GM19193 (cell line): ENCODE data around the gene ANO1.

Experiments
- POLR2A ChIP-seq: IDR thresholded peaks from 4 replicates; pipeline ENCODE4 v1.6.1; 2011; ENCODE audit not compliant: insufficient read depth, insufficient read length; ENCODE audit errors: extremely low read depth

ANO1 gene

DNA sequence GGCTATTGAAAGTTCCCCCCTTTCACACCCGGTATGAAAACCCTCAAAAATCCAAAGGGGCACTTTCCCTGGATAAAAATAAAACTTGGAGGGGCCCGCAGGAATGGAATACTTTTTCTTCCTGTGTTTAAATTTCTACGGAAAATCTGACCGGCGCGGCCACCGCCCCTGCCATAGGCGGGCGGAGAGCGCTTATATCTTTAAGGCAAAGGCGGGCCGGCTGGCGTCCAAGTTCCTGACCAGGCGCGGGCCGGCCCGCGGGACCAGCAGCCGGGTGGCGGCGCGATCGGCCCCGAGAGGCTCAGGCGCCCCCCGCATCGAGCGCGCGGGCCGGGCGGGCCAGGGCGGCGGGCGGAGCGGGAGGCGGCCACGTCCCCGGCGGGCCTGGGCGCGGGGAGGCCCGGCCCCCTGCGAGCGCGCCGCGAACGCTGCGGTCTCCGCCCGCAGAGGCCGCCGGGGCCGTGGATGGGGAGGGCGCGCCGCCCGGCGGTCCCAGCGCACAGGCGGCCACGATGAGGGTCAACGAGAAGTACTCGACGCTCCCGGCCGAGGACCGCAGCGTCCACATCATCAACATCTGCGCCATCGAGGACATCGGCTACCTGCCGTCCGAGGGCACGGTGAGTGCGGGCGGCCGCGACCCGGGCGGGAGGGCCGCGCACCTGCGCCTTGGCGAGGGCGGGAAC lies at the start of gene ANO1:
Gene ANO1 (plus strand): TSS at position 223 of the 686 bp plus-strand sequence. CDS start 290 bp downstream, at position 513.
- no peak for TF ChIP-seq POLR2A

DNA sequence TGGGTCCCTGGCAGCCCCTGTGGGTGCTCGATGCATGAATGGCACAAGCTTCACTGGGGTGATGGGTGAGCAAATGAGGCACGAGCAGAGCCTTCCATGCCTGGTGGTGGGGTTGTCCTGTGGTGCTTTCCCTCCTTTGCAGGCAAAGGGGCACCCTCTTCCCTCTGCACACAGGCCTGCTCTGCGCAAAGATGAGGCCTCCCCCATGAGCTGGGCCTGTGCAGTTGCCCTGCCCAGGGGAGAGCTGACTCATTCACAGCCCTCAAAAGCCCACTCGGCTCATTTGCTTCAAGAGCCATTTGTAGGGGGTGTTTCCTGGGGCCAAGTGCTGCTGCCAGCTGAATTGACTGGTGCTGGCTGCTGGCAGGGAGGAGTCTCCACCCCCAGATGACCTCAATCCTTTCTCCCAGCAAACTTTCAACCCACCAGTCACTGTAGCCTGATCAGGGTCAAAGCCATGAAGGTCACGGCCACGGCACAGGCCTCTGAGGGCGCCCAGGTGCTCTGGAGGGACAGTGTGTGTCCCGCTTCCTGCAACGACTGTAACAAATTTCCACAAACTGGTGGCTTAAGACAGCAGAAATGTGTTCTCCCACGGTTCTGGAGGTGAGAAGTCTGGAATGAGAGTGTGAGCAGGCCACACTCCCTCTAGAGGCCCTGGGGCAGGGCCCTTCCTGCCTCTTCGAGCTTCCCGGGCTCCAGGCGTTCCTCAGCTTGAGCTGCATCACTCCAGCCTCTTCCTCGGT lies 48.8 kb upstream of the ANO1 start:
- no peak for TF ChIP-seq POLR2A

DNA sequence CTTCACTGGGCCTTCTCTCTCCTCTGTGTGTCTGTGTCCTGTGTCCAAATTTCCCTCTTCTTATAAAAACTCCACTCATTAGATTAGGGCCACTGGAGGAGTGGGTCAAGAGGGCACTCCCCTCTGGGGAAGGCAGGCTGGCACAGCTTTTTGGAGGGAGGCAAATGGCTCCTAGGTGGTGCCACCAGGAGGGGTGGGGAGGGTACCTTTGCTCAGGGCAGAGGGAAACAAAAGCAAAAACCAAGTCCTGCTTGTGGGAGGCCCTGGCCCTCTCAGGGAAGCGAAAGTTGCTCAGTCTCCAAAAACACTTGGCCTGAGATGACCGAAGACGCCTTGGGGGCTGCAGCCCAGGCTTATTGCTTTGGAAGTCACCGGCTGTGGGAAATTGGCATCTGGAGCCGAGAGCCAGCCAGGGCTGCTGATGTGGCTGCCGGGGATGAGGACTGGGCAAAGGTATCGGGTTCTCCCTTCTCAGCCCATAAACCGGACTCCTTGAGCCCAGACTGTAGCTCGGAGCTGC lies 48.2 kb upstream of the ANO1 start:
- TF ChIP-seq POLR2A: no peak

DNA sequence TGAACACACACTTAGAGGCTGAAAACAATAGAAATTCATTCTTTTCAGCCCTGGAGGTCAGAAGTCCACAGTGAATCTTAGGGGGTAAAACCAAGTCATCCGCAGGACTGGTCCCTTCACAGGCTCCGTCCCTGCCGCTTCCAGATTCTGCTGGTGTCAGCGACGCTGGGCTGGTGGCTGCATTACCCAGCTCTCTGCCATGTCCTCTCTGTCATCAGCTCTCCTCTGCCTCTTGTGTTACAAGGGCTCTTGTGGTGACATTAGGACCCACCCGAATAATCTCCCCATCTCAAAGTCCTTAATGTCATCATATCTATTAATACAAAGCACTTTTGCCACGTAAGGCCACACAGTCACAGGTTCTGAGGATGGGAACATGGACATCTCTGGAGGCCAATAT lies 47.7 kb upstream of the ANO1 start:
- no peak for TF ChIP-seq POLR2A

DNA sequence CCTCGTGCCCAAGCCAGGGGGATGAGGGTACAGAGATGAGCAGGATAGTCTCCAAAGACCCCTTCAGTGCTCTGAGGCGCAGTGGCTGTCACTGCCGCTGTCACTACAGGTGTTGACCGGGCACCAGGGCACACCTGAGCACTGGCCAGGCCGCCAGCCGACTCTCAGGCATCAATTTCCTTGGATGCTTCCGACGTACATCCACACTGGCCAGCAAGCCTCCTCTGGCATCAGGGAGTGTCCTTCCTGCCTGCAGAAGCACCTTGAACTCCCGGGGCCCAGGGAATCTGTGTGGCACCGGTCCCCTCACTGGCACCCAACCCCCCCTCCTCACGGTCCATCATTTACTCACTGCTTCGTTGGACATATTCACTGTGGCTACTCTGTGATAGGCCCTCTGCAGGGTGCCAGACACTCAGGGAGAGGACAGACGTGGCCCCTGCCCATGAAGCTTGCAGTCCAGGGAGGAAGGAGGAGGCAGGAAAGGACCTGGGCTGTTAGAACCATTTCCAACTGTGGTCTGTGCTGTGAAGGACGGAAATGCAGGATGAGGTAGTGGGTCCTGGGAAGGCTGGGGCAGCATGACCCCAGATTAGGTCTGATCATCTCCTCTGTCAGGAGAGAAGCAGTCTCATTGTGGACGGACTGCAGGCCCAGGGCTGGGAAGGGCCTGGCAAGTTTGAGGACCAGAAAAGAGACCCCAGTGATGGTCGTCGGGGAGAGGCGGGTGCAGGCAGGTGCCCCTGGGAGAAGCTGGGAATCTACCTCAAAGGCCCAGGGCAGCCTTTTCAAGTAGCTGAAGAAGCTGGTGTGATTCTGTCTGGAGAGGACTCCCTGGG lies 46.3 kb upstream of the ANO1 start:
- TF ChIP-seq POLR2A: no peak

DNA sequence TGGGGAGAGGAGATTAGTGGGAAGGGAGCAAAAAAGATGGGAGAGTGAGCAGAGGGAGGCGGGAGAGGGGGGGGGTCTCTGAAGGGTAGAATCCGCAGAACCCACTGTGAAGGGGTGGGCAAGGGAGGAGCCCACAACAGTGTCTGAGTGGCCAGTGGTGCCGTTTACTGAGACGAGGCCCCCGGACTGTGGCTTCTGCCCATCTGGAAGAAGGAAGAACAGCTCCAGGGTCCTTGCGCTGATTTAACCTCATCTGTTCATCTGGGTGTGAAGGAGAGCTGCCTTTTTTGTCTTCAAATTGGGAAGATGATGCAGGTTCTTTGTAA lies 45.7 kb upstream of the ANO1 start:
- TF ChIP-seq POLR2A: no peak

DNA sequence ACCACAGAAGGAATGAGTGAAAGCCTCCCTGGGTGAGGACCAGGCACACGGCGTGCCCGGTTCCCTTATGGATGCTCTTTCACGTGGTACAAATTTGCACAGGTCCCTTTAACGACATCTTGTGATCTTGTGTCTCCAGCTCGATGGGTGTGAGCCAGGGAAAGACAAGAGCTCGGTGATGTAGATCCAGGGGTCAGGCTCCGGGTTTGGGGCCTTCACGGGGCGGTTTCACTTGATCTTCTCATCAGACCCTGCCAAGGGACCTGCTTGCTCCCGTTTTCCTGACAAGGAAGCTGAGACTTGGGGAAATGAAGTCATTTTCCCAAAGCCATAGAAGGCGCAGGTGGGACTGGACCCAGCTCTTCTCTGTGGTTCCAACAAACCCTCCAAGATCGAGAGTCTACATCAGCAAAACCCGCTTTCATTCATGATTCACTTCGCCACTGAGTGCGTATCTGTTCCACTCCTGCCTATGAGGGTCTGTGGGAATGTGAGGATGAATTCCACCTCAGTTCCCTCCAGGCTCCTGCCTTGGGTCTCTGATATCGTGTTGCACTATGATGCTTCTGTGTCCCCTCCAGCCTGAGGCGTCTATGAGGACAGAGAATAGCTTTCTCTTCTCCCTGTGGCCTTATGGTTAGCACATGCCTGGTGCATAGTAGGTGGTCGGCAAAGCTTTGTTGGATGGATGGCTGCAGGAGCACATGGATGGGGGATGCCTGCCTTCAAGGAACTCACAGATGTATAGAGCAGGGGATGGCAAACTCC lies 45.0 kb upstream of the ANO1 start:
- TF ChIP-seq POLR2A: no peak

DNA sequence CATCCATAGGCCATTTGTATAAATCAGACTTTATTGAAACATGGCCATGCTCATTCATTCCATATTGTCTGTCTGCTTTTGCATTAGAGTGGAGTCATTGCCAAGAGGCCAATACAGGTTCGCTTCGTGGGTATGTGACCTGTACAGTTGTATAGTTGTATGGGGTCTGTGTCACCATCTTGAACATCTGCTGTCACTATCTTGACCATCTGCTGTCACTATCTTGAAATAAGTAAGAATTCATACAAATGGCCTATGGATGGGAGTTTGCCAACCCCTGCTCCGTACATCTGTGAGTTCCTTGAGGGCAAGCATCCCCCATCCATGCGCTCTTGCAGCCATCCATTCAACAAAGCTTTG lies 44.4 kb upstream of the ANO1 start:
- no peak for TF ChIP-seq POLR2A

DNA sequence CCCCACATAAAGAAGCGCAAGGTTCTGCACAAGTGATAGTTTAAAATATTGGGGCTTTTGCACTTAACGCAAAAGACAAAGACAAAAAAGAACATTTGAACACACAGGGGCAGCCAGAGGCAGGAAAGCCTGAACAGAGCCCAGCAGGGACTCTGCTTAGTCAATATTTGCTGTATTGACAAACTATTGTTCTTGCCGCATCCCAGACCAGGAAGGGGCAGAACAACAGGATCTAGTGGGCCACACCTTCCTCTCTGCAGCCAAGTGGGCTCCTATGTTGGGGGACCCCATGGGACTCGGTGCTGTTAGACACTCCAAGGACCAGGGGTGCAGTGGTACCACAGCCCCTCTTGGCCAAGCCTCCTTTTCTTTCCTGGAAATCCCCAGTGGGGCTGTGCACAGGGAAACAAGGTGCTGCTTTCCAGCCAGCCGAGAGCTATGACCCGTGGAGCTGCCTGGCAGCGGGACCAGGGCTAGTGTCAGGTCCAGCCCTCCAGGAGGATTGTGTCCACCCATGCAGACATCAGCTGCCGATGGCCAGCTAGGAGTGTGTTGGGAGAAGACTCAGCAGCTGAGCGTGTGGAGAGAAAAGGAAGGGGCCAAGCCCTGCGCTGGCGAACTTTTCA lies 43.3 kb upstream of the ANO1 start:
- TF ChIP-seq POLR2A: no peak

DNA sequence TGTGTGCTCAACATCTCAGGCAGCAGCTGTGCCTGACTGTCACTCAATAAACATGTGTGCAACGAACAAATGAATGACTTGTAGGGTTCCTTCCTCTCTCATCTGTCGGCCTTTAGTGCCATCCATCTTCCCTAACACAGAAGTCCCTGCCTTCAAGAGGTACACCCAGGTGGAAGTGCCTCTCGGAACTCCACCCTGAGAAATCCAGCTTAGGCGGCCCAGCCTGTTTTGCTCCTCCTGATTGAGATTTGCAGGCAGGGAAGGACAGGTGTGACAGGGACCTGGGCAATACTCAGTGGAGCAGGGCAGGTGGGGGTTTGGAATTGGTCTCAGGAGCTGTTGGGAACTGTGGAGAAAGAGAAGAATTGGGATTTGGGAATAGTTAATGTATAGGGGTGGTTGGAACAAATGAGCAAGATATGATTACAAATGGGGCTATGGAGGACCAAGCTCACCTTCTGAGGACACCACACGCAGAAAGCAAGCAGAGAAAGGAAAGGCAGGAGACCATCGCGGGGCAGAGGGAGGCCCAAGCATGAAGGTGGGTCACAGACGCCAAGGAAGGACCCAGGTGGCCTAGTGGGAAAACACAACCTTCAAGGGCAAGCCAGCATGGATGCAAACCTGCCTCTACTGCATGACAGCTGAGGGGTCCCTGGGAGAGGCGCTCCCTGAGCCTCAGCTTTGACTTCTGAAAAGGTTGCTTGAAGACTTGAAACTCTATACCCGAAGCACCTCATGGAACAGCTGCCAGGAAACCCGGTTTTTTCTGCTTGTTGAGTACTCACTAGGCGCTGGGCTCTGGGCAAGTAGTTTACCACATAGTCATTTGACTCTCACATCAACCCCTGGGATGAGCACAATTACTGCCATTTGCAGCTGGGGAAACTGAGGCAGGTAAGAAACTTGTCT lies 40.9 kb upstream of the ANO1 start:
- no peak for TF ChIP-seq POLR2A

DNA sequence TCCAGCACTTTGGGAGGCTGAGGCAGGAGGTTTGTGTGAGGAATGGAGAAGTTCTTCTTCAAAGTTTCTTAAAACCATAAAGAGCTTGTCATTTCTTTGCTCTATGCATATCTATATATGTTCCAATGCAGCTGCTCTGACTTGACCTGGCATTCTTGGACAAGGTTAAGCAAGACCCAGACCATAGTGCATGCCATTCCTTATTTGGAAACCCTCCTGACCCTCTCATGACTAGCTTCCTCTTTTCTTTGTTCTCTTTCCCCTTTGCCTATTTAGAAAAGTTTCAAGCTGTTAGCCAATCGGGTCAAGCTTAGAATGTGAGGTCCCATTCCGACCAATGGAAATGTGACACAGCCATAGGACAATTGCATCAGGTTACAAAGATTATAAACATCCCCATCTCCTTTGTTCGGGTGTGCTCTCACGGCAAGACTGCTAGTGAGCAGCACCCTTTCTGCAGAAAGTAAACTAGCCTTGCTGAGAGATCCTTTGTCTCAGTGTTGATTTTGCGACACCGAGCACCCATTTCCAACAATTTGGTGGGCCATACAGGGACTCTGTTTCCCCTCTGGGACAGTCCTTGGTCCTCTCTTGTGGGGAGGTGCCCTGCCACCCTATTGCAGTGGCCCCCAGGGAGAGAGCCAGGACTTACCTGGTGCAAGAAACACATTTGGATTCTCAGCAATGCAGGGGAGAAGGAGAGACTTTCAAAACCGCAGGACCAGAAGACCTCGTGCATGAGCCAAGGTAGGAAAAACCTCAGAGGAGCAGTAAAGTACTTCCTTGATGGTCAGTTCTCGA lies 39.9 kb upstream of the ANO1 start:
- TF ChIP-seq POLR2A: no peak

DNA sequence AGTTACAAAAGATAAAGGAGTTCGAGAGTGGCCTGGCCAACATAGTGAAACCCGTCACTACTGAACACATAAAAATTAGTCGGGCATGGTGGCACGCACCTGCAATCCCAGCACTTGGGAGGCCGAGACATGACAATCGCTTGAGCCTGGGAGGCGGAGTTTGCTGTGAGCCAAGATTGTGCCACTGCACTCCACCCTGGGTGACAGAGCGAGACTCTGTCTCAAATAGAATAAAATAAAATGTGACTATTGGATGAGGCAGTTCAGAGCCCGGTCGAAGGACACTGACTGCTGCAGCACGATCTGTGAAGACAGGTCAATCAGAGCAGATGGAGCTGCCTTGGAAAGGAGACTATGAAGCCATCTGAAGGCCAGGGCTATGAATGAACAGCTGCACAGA lies 37.7 kb upstream of the ANO1 start:
- TF ChIP-seq POLR2A: no peak
